Activated CD4-positive, alpha-beta T cell treated with anti-CD3 and anti-CD28 coated beads, Interleukin-2, amount 50 U/mL, for 48 hours (primary cell): ENCODE results near the gene EZR.
"Not testable (repeated sequence)": the region's sequence is repeated elsewhere in the genome, so short reads cannot be mapped to it uniquely, and the experiment has no call there.

Experiments used
- DNase-seq, 2 experiments: peaks; one replicate each; pipeline ENCODE4 v3.0.0-alpha.2; 2020

The EZR gene

GRCh38 chr6:158796353-158796752 is 22.8 kb downstream of the EZR start:
- DNase-seq = no peak

- DNase-seq = no peak
Measured at GRCh38 chr6:158795516-158795915, 23.7 kb downstream of the EZR start.

GRCh38 chr6:158793432-158793831 is 25.7 kb downstream of the EZR start:
- DNase-seq = no peak

GRCh38 chr6:158792505-158792904 is 26.7 kb downstream of the EZR start:
- DNase-seq = not testable (repeated sequence)

- DNase-seq = no peak
Measured at GRCh38 chr6:158791274-158791855, 27.8 kb downstream of the EZR start.

- no peak for DNase-seq
Measured at GRCh38 chr6:158789115-158789917, 29.9 kb downstream of the EZR start.

- DNase-seq = no peak
Measured at GRCh38 chr6:158787395-158787794, 31.8 kb downstream of the EZR start.

- DNase-seq = no peak
Measured at GRCh38 chr6:158786645-158787304, 32.4 kb downstream of the EZR start.

- no peak for DNase-seq
Measured at GRCh38 chr6:158785036-158785435, 34.1 kb downstream of the EZR start.

GRCh38 chr6:158784505-158784904 is 34.7 kb downstream of the EZR start:
- DNase-seq = no peak

GRCh38 chr6:158783851-158784250 is 35.3 kb downstream of the EZR start:
- DNase-seq = no peak

GRCh38 chr6:158783167-158783450 is 36.1 kb downstream of the EZR start:
- DNase-seq = no peak

GRCh38 chr6:158782432-158783166 is 36.6 kb downstream of the EZR start:
- DNase-seq = no peak

- no peak for DNase-seq
Measured at GRCh38 chr6:158781692-158782373, 37.3 kb downstream of the EZR start.

- no peak for DNase-seq
Measured at GRCh38 chr6:158780988-158781691, 38.0 kb downstream of the EZR start.

- no peak for DNase-seq
Measured at GRCh38 chr6:158780246-158780884, 38.8 kb downstream of the EZR start.

GRCh38 chr6:158778005-158778527 is 41.1 kb downstream of the EZR start:
- DNase-seq = no peak

- DNase-seq = no peak
Measured at GRCh38 chr6:158777510-158777909, 41.7 kb downstream of the EZR start.

GRCh38 chr6:158776737-158777136 is 42.4 kb downstream of the EZR start:
- no peak for DNase-seq

- no peak for DNase-seq
Measured at GRCh38 chr6:158775832-158776231, 43.3 kb downstream of the EZR start.

- DNase-seq = no peak
Measured at GRCh38 chr6:158774717-158775449, 44.3 kb downstream of the EZR start.
